ENCODE data around the gene SPANXN5. TPM values are rescaled to one million over a fixed set of nuclear protein-coding genes. Genes with fewer than 3 reads are reported as not detected.

The SPANXN5 gene
- polyA plus RNA-seq, 6 donors from 2014 or later, result not detected

Other genes with a start within 250 kb of the SPANXN5 start
- gene SSX7, start 142.5 kb downstream of the SPANXN5 start, polyA plus RNA-seq (ENCODE audit: low read depth in 6 of 6), result not detected
- not detected for gene SSX2, start 90.2 kb downstream of the SPANXN5 start, polyA plus RNA-seq (ENCODE audit: low read depth in 6 of 6)
- gene SSX2B, start 46.2 kb downstream of the SPANXN5 start, polyA plus RNA-seq (ENCODE audit: low read depth in 6 of 6), result not detected
- not detected for gene XAGE5, start 13.9 kb upstream of the SPANXN5 start, polyA plus RNA-seq (ENCODE audit: low read depth in 6 of 6)
- gene XAGE3, start 70.7 kb upstream of the SPANXN5 start, polyA plus RNA-seq (ENCODE audit: low read depth in 6 of 6), result not detected
- 1 to 10 TPM; 4.8 to 8.3 (median 6.9) TPM for gene FAM156B, start 99.9 kb upstream of the SPANXN5 start, polyA plus RNA-seq (ENCODE audit: low read depth in 6 of 6)
- 10 to 100 TPM in 1 of 6 donors, 1 to 10 TPM in 5; 2.2 to 11.1 (median 4.7) TPM for gene FAM156A, start 161.1 kb upstream of the SPANXN5 start, polyA plus RNA-seq (ENCODE audit: low read depth in 6 of 6)

All from naive B cell (primary cell).